ENCODE data around the gene EMD.
"Not testable (repeated sequence)": the region's sequence is repeated elsewhere in the genome, so short reads cannot be mapped to it uniquely, and the experiment has no call there.

EMD gene

GRCh38 chrX:154397888-154398667 is 19.0 kb downstream of the EMD start, which contains the start of gene RPL10:
TSS of gene RPL10 (plus strand) at chrX:154398377. CDS start at chrX:154398520, 143 bp downstream.
- peak; percentile 89 for DNase-seq

GRCh38 chrX:154398668-154399526 is 19.8 kb downstream of the EMD start:
- DNase-seq: peak; percentile 81

GRCh38 chrX:154399527-154400368 is 20.7 kb downstream of the EMD start:
- peak; percentile 43 for DNase-seq

- DNase-seq: not testable (repeated sequence)
Observed at GRCh38 chrX:154400369-154400817, 21.3 kb downstream of the EMD start.

- DNase-seq: peak; percentile 59
Observed at GRCh38 chrX:154401045-154401799, 22.1 kb downstream of the EMD start.

- no peak for DNase-seq
Observed at GRCh38 chrX:154401918-154402621, 23.0 kb downstream of the EMD start.

- DNase-seq: no peak
Observed at GRCh38 chrX:154402622-154403127, 23.6 kb downstream of the EMD start.

- no peak for DNase-seq
Observed at GRCh38 chrX:154403192-154403591, 24.1 kb downstream of the EMD start.

GRCh38 chrX:154403858-154404257 is 24.8 kb downstream of the EMD start:
- no peak for DNase-seq

GRCh38 chrX:154404625-154405192 is 25.6 kb downstream of the EMD start:
- DNase-seq: no peak

GRCh38 chrX:154408659-154409221 is 29.6 kb downstream of the EMD start:
- DNase-seq: no peak

- no peak for DNase-seq
Observed at GRCh38 chrX:154409222-154409871, 30.3 kb downstream of the EMD start, which contains the start of gene DNASE1L1. TSS of gene DNASE1L1 (minus strand) at chrX:154409254. CDS start at chrX:154405568, 3,686 bp downstream.

GRCh38 chrX:154411981-154412340 is 32.9 kb downstream of the EMD start:
- DNase-seq: peak; percentile 79

- peak; percentile 41 for DNase-seq
Observed at GRCh38 chrX:154412468-154412867, 33.4 kb downstream of the EMD start.

- no peak for DNase-seq
Observed at GRCh38 chrX:154413142-154413541, 34.0 kb downstream of the EMD start.

GRCh38 chrX:154417157-154417556 is 38.1 kb downstream of the EMD start:
- DNase-seq: no peak

- no peak for DNase-seq
Observed at GRCh38 chrX:154419189-154419588, 40.1 kb downstream of the EMD start.

GRCh38 chrX:154419688-154420401 is 40.8 kb downstream of the EMD start:
- no peak for DNase-seq

GRCh38 chrX:154420402-154420756 is 41.3 kb downstream of the EMD start:
- DNase-seq: no peak

Measured in stimulated activated CD8-positive, alpha-beta memory T cell treated with anti-CD3 and anti-CD28 coated beads, Interleukin-4, amount 100 ng/mL, for 48 hours (primary cell).